Motor neuron (in vitro differentiated cells): ENCODE data around the gene PANK1. TPM values are rescaled to one million over a fixed set of nuclear protein-coding genes. Genes with fewer than 3 reads are reported as not detected.

ENCODE experiments used
- ATAC-seq, 8 experiments: fragments of 200-7000 bp; cut with Tn5 transposase; replicated peaks in 6 of 8; 2 replicates each; pipeline ENCODE4 v1.8.0; 2021; ENCODE audit warnings: mild to moderate bottlenecking in 8 of 8, moderate library complexity in 8 of 8
- H3K27ac ChIP-seq, 2 donors: fragments of 250-450 bp; sonication (Bioruptor Pico); 2 replicates each; pipeline ENCODE4 v1.9.0; 2021; ENCODE audit warnings: antibody characterized with exemption in 2 of 2, mild to moderate bottlenecking in 2 of 2, moderate library complexity in 1 of 2
- H3K4me1 ChIP-seq, 2 donors: fragments of 250-450 bp; sonication (Bioruptor Pico); replicated peaks in 1 of 2; 2 replicates each; pipeline ENCODE4 v1.6.1; 2021; ENCODE audit warnings: antibody characterized with exemption in 2 of 2, mild to moderate bottlenecking in 2 of 2, moderate library complexity in 1 of 2
- H3K4me3 ChIP-seq, 5 donors: fragments of 250-450 bp; sonication (Bioruptor Pico); 2 replicates each; pipeline ENCODE4 v1.9.0; 2021; ENCODE audit warnings: antibody characterized with exemption in 5 of 5, mild to moderate bottlenecking in 5 of 5, moderate library complexity in 4 of 5
- WGBS, 10 experiments: fragments of 450-650 bp; shearing (Covaris generic); methylation state at CpG; one replicate each; pipeline ENCODE4 v1.0.0; 2022; 5-methylcytosine and 5-hydroxymethylcytosine counted together
- in situ Hi-C, 9 experiments: fragments of 400-800 bp; cut with MboI; loops; one replicate each; pipeline ENCODE4 v1.15.0; 2021; ENCODE audit warnings: low sequenced_read_pairs in 9 of 9, low pct_unique_long_range_greater_than_20kb in 2 of 9; ENCODE audit not compliant: unreplicated experiment in 9 of 9
- total RNA-seq, 8 experiments: library from RNA; unstranded; fragments of 300-600 nt; gene quantifications; 2 replicates each; pipeline versions ENCODE4 v1.2.3 to v1.2.4, GENCODE V29; 2022

Gene PANK1
- total RNA-seq, 8 experiments from 2014 or later, result 2.8 to 24.9 (median 9.5) TPM

GRCh38 chr10:89601728-89602361, 43.2 kb downstream of the PANK1 start:
- no peak for ATAC-seq
- Histone ChIP-seq H3K4me1 (no peaks in the 10 kb centered on the region), H3K4me3 (no peak overlapping the region), H3K27ac (no peak overlapping the region)
- WGBS, 10 experiments, result 88 to 100% (median 96%) methylated on average over 2 of the region's 2 CpGs; no CpG with 5 or more reads in 1 of the 10 experiments
- in situ Hi-C loops, result no loop called here

DNA sequence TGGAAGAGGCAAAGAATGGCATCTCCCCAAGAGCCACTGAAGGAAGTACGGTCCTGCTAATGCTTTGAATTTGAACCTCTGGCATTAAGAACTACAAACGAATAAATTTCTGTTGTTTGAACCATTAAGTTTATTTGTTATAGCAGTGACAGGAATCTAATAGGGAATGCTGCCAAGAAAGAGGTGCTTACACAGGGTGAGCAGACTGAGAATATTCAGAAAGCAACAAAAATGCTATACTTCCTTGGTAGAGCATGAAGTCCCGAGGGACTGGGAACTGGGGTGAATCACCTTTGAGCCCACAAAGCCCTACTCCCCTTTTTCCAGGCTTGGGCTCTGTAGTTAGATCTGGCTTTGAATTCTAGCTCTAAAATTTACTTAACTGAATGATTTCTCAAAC, 45.0 kb downstream of the PANK1 start:
- WGBS, 10 experiments, result 80 to 100% (median 94%) methylated on average over 1 to 3 of the region's 3 CpGs; no CpG with 5 or more reads in 3 of the 10 experiments
- ATAC-seq, result no peak
- in situ Hi-C loops, result no loop called here
- H3K27ac ChIP-seq, result no peak overlapping the region
- H3K4me3 ChIP-seq, result no peak overlapping the region
- no peaks in the 10 kb centered on the region for H3K4me1 ChIP-seq

DNA sequence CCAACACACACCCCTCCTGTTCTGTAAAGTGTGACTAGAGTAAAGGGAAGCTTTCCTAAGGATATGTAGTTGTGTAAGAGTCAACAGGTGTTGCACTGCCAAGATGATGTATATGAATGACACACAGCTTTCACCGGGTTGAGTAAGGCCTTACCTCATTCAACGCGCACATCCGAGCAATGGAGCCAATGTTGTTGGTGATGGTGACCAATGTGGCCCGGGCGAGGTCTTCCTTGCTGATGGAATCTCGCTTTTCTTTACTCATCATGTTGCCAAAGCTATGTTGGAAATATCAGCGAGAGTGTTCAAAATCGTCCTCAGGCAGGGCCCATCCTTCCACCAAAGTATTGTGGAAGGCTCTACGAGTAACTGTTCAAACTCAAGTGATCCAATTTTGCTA, 52.0 kb downstream of the PANK1 start:
- in situ Hi-C loops, result no loop called here
- no peak for ATAC-seq
- no peak overlapping the region for H3K4me3 ChIP-seq
- no peaks in the 10 kb centered on the region for H3K4me1 ChIP-seq
- no peak overlapping the region for H3K27ac ChIP-seq
- WGBS, 10 experiments, result 80 to 100% (median 94%) methylated on average over 1 to 8 of the region's 10 CpGs; no CpG with 5 or more reads in 2 of the 10 experiments

- ATAC-seq, result no peak
- Histone ChIP-seq H3K27ac (no peak overlapping the region), H3K4me1 (no peaks in the 10 kb centered on the region), H3K4me3 (no peak overlapping the region)
- in situ Hi-C loops, result no loop called here
- WGBS, 10 experiments, result 67 to 100% (median 94%) methylated on average over 1 to 3 of the region's 3 CpGs; no CpG with 5 or more reads in 2 of the 10 experiments
Measured at GRCh38 chr10:89592539-89592938, 52.5 kb downstream of the PANK1 start.

DNA sequence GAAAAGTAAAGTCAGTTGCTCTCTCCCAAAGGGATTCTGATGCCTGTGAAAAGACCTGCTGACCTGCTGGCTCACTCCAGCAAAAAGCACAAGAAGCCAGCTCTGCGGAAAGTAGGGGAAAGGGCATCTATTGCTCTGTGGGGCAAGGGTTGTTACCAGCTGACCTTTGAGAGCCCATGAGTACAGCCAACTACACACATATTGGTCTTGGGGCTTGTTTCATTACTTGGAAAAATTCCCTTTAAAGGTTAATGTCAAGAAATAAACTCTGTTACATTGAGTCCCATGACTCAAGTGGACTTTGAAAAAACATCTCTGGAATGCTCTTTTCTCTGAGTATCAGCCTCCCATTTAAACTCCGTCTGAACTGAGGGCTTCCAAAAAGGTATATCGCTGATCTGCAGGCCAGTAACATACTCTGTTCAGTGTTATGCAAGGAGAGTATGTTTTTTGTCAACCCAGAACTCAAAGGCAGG, 53.2 kb downstream of the PANK1 start:
- in situ Hi-C loops, result no loop called here
- Histone ChIP-seq H3K4me3 (no peak overlapping the region), H3K27ac (no peak overlapping the region), H3K4me1 (no peaks in the 10 kb centered on the region)
- ATAC-seq, result no peak
- WGBS, 10 experiments, result 50 to 100% (median 92%) methylated on average over 1 to 3 of the region's 3 CpGs; no CpG with 5 or more reads in 2 of the 10 experiments

DNA sequence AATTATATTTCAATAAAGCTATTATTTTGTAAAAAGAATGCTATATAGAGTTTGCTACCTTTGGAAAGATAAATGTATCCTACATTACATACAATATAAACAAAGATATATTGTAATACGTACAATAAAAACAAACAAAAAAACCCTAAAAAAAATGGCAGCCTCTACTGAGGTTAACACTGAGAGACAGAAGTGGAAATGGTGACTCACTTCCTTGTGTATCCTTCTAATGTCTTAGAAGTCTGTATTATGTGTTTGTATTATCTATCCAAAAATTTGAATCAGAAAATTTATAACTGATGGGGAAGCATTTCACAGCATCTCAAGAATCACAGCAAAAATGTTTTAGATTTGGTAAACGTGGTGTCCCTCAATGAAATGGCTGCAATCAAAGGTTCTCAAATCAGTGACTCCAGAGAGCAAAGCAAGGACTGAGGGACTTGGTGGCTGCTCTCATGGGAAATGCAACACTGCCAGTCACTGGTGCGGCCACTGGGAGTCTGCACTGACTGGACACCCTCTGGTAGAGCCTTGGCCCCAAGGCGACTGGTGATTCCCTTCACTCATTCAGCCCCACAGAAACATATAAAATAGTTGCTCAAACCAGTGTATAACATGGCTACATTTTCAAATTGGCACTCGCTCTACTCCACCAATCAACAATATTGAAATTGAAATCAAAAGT, 53.8 kb downstream of the PANK1 start:
- no peak overlapping the region for H3K27ac ChIP-seq
- WGBS, 10 experiments, result 89 to 100% (median 98%) methylated on average over 2 to 5 of the region's 5 CpGs; no CpG with 5 or more reads in 2 of the 10 experiments
- no peak overlapping the region for H3K4me3 ChIP-seq
- in situ Hi-C loops, result no loop called here
- H3K4me1 ChIP-seq, result no peaks in the 10 kb centered on the region
- ATAC-seq, result no peak

- no peaks in the 10 kb centered on the region for H3K4me1 ChIP-seq
- no peak overlapping the region for H3K27ac ChIP-seq
- 58 to 100% (median 88%) methylated on average over 1 to 3 of the region's 3 CpGs for WGBS, 10 experiments
- ATAC-seq, result no peak
- H3K4me3 ChIP-seq, result no peak overlapping the region
- in situ Hi-C loops, result no loop called here
Measured at GRCh38 chr10:89590326-89590725, 54.7 kb downstream of the PANK1 start.

GRCh38 chr10:89589101-89589720, 55.8 kb downstream of the PANK1 start:
- Histone ChIP-seq H3K27ac (no peak overlapping the region), H3K4me1 (no peaks in the 10 kb centered on the region), H3K4me3 (no peak overlapping the region)
- no peak for ATAC-seq
- WGBS, 10 experiments, result 0 to 100% (median 79%) methylated on average over 1 to 5 of the region's 5 CpGs
- in situ Hi-C loops, result no loop called here

DNA sequence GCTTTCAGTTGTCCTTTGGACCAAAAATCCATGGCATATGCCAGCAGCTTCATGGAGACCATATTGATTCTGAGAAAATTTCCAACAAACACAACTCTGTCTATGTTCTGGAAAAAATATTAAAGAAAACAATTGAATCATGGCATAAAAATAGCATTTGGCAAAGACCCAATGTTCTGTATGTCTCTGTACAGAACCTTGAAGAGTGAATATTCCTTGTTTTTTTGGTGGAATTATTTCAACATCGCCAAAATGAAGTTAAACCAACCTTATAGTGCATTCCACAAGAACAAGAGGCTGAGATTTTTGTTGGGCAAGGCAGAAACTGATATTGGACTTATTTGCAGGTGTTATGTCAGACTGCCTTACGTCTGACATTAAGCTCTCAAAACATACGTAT, 56.4 kb downstream of the PANK1 start:
- in situ Hi-C loops, result no loop called here
- no peak overlapping the region for H3K27ac ChIP-seq
- no peak for ATAC-seq
- no peaks in the 10 kb centered on the region for H3K4me1 ChIP-seq
- 60 to 100% (median 100%) methylated on average over 1 to 3 of the region's 3 CpGs; no CpG with 5 or more reads in 1 of the 10 experiments for WGBS, 10 experiments
- no peak overlapping the region for H3K4me3 ChIP-seq

GRCh38 chr10:89582022-89582421, 63.0 kb downstream of the PANK1 start:
- no peaks in the 10 kb centered on the region for H3K4me1 ChIP-seq
- H3K27ac ChIP-seq, result no peak overlapping the region
- no peak for ATAC-seq
- 18 to 100% (median 69%) methylated on average over 1 of the region's 1 CpG; no CpG with 5 or more reads in 1 of the 10 experiments for WGBS, 10 experiments
- H3K4me3 ChIP-seq, result no peak overlapping the region
- in situ Hi-C loops, result no loop called here

DNA sequence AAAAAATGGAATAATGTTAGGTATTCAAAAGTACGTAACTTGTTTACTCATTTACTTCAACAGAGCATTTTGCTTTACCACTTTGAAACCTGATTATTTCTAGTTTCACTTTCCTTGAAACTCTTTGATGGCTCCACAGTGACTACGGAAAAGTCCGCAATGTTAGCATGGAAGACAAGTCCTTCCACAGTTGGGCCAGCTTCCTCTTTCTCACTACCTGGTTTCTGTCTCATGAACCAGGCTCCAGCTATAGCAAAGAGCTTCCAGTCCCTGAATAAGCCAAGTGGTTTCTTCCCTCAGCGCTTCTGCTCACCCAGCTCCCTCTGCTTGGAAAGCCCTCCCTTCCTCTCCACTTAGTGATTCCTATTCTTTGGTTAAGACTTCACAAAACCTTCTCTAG, 64.8 kb downstream of the PANK1 start:
- Histone ChIP-seq H3K27ac (no peak overlapping the region), H3K4me3 (no peak overlapping the region), H3K4me1 (no peaks in the 10 kb centered on the region)
- in situ Hi-C loops, result no loop called here
- WGBS, 10 experiments, result 76 to 100% (median 98%) methylated on average over 1 to 4 of the region's 4 CpGs; no CpG with 5 or more reads in 2 of the 10 experiments
- ATAC-seq, result no peak

GRCh38 chr10:89576696-89577095, 68.3 kb downstream of the PANK1 start:
- H3K4me1 ChIP-seq, result no peaks in the 10 kb centered on the region
- H3K27ac ChIP-seq, result no peak overlapping the region
- in situ Hi-C loops, result no loop called here
- ATAC-seq, result no peak
- no peak overlapping the region for H3K4me3 ChIP-seq
- 80 to 100% (median 90%) methylated on average over 1 to 2 of the region's 2 CpGs; no CpG with 5 or more reads in 2 of the 10 experiments for WGBS, 10 experiments

GRCh38 chr10:89576022-89576421, 69.0 kb downstream of the PANK1 start:
- in situ Hi-C loops, result no loop called here
- H3K4me3 ChIP-seq, result no peak overlapping the region
- no peaks in the 10 kb centered on the region for H3K4me1 ChIP-seq
- no peak for ATAC-seq
- WGBS, 10 experiments, result 80 to 100% (median 94%) methylated on average over 1 to 3 of the region's 3 CpGs
- no peak overlapping the region for H3K27ac ChIP-seq
